ENCODE measurements around the gene FAM20A.

FAM20A gene

GRCh38 chr17:68565661-68566441 lies 35.3 kb downstream of the FAM20A start:
- DNase-seq (ENCODE audit: low spot score) = no peak

GRCh38 chr17:68564415-68565111 lies 36.6 kb downstream of the FAM20A start:
- no peak for DNase-seq (ENCODE audit: low spot score)

- no peak for DNase-seq (ENCODE audit: low spot score)
Observed at GRCh38 chr17:68562736-68563135, 38.4 kb downstream of the FAM20A start.

GRCh38 chr17:68560966-68561720 lies 40.0 kb downstream of the FAM20A start:
- DNase-seq (ENCODE audit: low spot score) = no peak

GRCh38 chr17:68559316-68559715 lies 41.9 kb downstream of the FAM20A start:
- no peak for DNase-seq (ENCODE audit: low spot score)

- DNase-seq (ENCODE audit: low spot score) = no peak
Observed at GRCh38 chr17:68556551-68556950, 44.6 kb downstream of the FAM20A start.

- no peak for DNase-seq (ENCODE audit: low spot score)
Observed at GRCh38 chr17:68544111-68544915, 56.9 kb downstream of the FAM20A start.

- no peak for DNase-seq (ENCODE audit: low spot score)
Observed at GRCh38 chr17:68542698-68543463, 58.3 kb downstream of the FAM20A start.

- DNase-seq (ENCODE audit: low spot score) = no peak
Observed at GRCh38 chr17:68541816-68542215, 59.4 kb downstream of the FAM20A start.

- no peak for DNase-seq (ENCODE audit: low spot score)
Observed at GRCh38 chr17:68540981-68541380, 60.2 kb downstream of the FAM20A start.

GRCh38 chr17:68539548-68540467 lies 61.4 kb downstream of the FAM20A start:
- no peak for DNase-seq (ENCODE audit: low spot score)

- no peak for DNase-seq (ENCODE audit: low spot score)
Observed at GRCh38 chr17:68535922-68536321, 65.2 kb downstream of the FAM20A start.

GRCh38 chr17:68534695-68535088 lies 66.5 kb downstream of the FAM20A start:
- no peak for DNase-seq (ENCODE audit: low spot score)

- no peak for DNase-seq (ENCODE audit: low spot score)
Observed at GRCh38 chr17:68533887-68534694, 67.1 kb downstream of the FAM20A start.

- no peak for DNase-seq (ENCODE audit: low spot score)
Observed at GRCh38 chr17:68532826-68533225, 68.3 kb downstream of the FAM20A start.

- no peak for DNase-seq (ENCODE audit: low spot score)
Observed at GRCh38 chr17:68531252-68531651, 69.9 kb downstream of the FAM20A start.

GRCh38 chr17:68527314-68527713 lies 73.9 kb downstream of the FAM20A start:
- DNase-seq (ENCODE audit: low spot score) = no peak

GRCh38 chr17:68526548-68526947 lies 74.6 kb downstream of the FAM20A start:
- DNase-seq (ENCODE audit: low spot score) = no peak

GRCh38 chr17:68522266-68522665 lies 78.9 kb downstream of the FAM20A start:
- no peak for DNase-seq (ENCODE audit: low spot score)
